ENCODE data around the gene PHTF2. TPM values are rescaled to one million over a fixed set of nuclear protein-coding genes. Genes with fewer than 3 reads are reported as not detected.
A peak's percentile ranks its signal among the peaks of the same experiment; 100 is the strongest.

Gene PHTF2
- polyA plus RNA-seq (2012; ENCODE audit: low read depth, missing spikeins) = 10.7 TPM

GRCh38 chr7:77798394-77799077, at the start of gene PHTF2, which contains the start of gene TMEM60:
PHTF2 (plus strand) TSS chr7:77798773.
TMEM60 (minus strand) TSS chr7:77798434; CDS start chr7:77794373, 4,061 bp downstream.
- DNase-seq (ENCODE audit: insufficient read length, low spot score) (peak; percentile 77), FAIRE-seq (peak; percentile 86)
- TF ChIP-seq POLR2AphosphoS5 (IDR thresholded peaks at IDR 0.05; ENCODE audit: low read depth, low read length) (no peak), TAF1 (IDR thresholded peaks at IDR 0.05; ENCODE audit: low read depth, low read length) (0 out of 2 replicates have a peak, but pooled peaks have one; percentile 16), POLR2A (IDR thresholded peaks at IDR 0.05; ENCODE audit: low read depth, low read length) (no peak; the same call in 1 of the 2 replicates), POU2F2 (IDR thresholded peaks at IDR 0.05; ENCODE audit: low read depth, low read length) (no peak), PAX5 (IDR thresholded peaks at IDR 0.05; ENCODE audit: insufficient read depth, low read length, severe bottlenecking) (no peak), SPI1 (IDR thresholded peaks at IDR 0.05; ENCODE audit: low read depth, low read length) (peak; percentile 31; the same call in 1 of the 2 replicates)

GRCh38 chr7:77752016-77752415, 46.6 kb upstream of the PHTF2 start:
- DNase-seq (ENCODE audit: insufficient read length, low spot score) (no peak), FAIRE-seq (no peak)
- TF ChIP-seq PAX5 (IDR thresholded peaks at IDR 0.05; ENCODE audit: insufficient read depth, low read length, severe bottlenecking) = no peak
- TF ChIP-seq SPI1 (IDR thresholded peaks at IDR 0.05; ENCODE audit: low read depth, low read length) = no peak
- TF ChIP-seq POLR2A (IDR thresholded peaks at IDR 0.05; ENCODE audit: low read depth, low read length) = no peak
- TF ChIP-seq TAF1 (IDR thresholded peaks at IDR 0.05; ENCODE audit: low read depth, low read length) = no peak
- TF ChIP-seq POLR2AphosphoS5 (IDR thresholded peaks at IDR 0.05; ENCODE audit: low read depth, low read length) = no peak
- no peak for TF ChIP-seq POU2F2 (IDR thresholded peaks at IDR 0.05; ENCODE audit: low read depth, low read length)

GRCh38 chr7:77753173-77753572, 45.4 kb upstream of the PHTF2 start:
- DNase-seq (ENCODE audit: insufficient read length, low spot score) (no peak), FAIRE-seq (no peak)
- TF ChIP-seq TAF1 (IDR thresholded peaks at IDR 0.05; ENCODE audit: low read depth, low read length) (no peak), POLR2A (IDR thresholded peaks at IDR 0.05; ENCODE audit: low read depth, low read length) (no peak), POU2F2 (IDR thresholded peaks at IDR 0.05; ENCODE audit: low read depth, low read length) (no peak), POLR2AphosphoS5 (IDR thresholded peaks at IDR 0.05; ENCODE audit: low read depth, low read length) (no peak), PAX5 (IDR thresholded peaks at IDR 0.05; ENCODE audit: insufficient read depth, low read length, severe bottlenecking) (no peak), SPI1 (IDR thresholded peaks at IDR 0.05; ENCODE audit: low read depth, low read length) (no peak)

- FAIRE-seq = peak; percentile 76
- peak; percentile 6 for DNase-seq (ENCODE audit: insufficient read length, low spot score)
- TF ChIP-seq POU2F2 (IDR thresholded peaks at IDR 0.05; ENCODE audit: low read depth, low read length) (peak; percentile 93), SPI1 (IDR thresholded peaks at IDR 0.05; ENCODE audit: low read depth, low read length) (no peak)
Observed at GRCh38 chr7:77757589-77757988, 41.0 kb upstream of the PHTF2 start.

GRCh38 chr7:77759294-77759889, 39.2 kb upstream of the PHTF2 start:
- DNase-seq (ENCODE audit: insufficient read length, low spot score) (peak; percentile 8), FAIRE-seq (peak; percentile 78)
- TF ChIP-seq POLR2AphosphoS5 (IDR thresholded peaks at IDR 0.05; ENCODE audit: low read depth, low read length) (no peak), POLR2A (IDR thresholded peaks at IDR 0.05; ENCODE audit: low read depth, low read length) (no peak), SPI1 (IDR thresholded peaks at IDR 0.05; ENCODE audit: low read depth, low read length) (no peak), POU2F2 (IDR thresholded peaks at IDR 0.05; ENCODE audit: low read depth, low read length) (no peak), PAX5 (IDR thresholded peaks at IDR 0.05; ENCODE audit: insufficient read depth, low read length, severe bottlenecking) (no peak), TAF1 (IDR thresholded peaks at IDR 0.05; ENCODE audit: low read depth, low read length) (no peak)

DNA sequence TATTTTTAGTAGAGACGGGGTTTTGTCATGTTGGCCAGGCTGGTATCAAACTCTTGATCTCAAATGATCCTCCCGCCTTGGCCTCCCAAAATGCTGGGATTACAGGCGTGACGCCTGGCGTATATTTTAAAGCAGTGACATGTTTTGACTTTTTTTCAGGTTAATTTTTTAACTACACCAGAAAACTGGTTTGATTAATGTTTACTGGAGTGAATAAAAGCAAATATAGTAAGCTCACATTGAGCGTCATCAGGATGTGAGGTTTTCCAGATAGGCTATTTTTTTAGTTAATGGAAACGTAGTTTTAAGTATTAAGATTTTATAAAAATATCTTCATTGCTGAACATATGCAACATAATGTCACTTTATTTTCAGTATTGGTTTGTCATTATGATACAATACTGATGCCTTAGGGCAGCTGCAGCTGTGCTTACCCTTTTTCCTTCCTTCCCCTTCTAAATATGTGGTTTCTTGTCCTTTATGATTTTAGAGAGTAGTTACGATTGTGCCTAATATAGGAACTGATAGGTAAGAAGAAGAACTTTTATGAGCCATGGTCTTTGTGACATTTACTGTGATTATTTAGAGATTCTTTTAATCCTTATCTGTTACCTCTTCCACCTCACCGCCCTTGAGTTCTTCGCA, 37.6 kb upstream of the PHTF2 start:
- FAIRE-seq (no peak), DNase-seq (ENCODE audit: insufficient read length, low spot score) (no peak)
- TF ChIP-seq POLR2A (IDR thresholded peaks at IDR 0.05; ENCODE audit: low read depth, low read length) = no peak
- no peak for TF ChIP-seq PAX5 (IDR thresholded peaks at IDR 0.05; ENCODE audit: insufficient read depth, low read length, severe bottlenecking)
- TF ChIP-seq SPI1 (IDR thresholded peaks at IDR 0.05; ENCODE audit: low read depth, low read length) = no peak
- TF ChIP-seq TAF1 (IDR thresholded peaks at IDR 0.05; ENCODE audit: low read depth, low read length) = no peak
- no peak for TF ChIP-seq POU2F2 (IDR thresholded peaks at IDR 0.05; ENCODE audit: low read depth, low read length)
- TF ChIP-seq POLR2AphosphoS5 (IDR thresholded peaks at IDR 0.05; ENCODE audit: low read depth, low read length) = no peak

DNA sequence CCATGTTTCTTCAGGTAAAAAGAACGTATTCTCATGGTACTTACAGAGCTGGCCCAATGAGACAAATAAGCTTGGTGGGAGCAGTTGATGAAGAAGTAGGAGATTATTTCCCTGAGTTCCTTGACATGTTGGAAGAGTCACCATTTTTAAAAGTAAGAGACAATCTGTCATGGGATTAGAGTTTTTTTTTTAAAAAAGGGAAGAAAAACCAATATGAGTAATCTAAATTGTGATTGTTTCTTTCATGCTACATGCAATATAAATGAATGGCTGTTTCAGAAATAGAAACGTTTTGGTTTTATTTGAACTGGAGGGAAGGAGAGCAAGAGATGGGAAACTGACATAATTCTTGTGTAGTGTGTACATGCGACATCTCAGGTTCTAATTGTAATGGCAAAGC, 33.1 kb upstream of the PHTF2 start:
- TF ChIP-seq PAX5 (IDR thresholded peaks at IDR 0.05; ENCODE audit: insufficient read depth, low read length, severe bottlenecking) (no peak), POLR2A (IDR thresholded peaks at IDR 0.05; ENCODE audit: low read depth, low read length) (no peak), SPI1 (IDR thresholded peaks at IDR 0.05; ENCODE audit: low read depth, low read length) (no peak), POLR2AphosphoS5 (IDR thresholded peaks at IDR 0.05; ENCODE audit: low read depth, low read length) (no peak), TAF1 (IDR thresholded peaks at IDR 0.05; ENCODE audit: low read depth, low read length) (no peak), POU2F2 (IDR thresholded peaks at IDR 0.05; ENCODE audit: low read depth, low read length) (no peak)
- DNase-seq (ENCODE audit: insufficient read length, low spot score) = no peak

DNA sequence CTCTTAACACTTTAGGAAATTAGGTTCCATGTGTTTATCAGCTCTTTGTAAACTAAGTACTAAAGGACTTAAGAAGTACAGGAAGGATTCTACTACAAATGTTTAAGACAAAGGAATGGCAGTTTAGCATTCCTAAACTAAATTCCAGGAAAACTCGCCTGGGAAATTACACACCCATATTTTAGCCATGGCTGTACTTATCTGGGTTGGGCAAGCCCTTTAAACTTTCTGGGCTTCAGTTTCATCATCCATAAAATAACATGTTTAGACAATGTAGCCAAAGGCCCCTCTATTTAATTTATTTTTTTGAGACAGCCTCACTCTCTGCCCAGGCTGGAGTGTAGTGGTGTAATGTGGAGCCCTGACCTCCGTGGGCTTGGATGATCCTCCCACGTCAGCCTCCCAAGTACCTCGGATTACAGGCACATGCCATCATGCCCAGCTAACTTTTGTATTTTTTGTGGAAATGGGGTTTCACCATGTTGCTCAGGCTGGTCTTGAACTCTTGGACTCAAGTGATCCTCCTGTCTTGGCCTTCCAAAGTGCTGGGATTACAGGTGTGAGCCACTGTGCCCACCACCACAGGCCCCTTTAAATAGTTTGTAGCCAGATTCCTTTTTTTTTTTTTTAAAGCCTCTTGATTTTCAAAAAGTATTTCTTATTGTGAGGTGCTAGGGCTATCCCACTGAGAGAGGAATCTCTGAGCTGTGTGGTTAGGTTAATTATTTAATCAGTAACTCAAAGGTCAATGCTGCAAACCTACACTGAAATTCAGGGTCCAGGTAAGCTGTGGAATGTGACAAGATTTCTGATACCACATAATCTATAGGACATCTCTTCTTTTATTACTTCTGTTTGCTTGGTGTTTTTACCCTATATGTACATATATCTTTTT, 32.4 kb upstream of the PHTF2 start:
- DNase-seq (ENCODE audit: insufficient read length, low spot score) = no peak
- TF ChIP-seq PAX5 (IDR thresholded peaks at IDR 0.05; ENCODE audit: insufficient read depth, low read length, severe bottlenecking) (no peak), TAF1 (IDR thresholded peaks at IDR 0.05; ENCODE audit: low read depth, low read length) (no peak), SPI1 (IDR thresholded peaks at IDR 0.05; ENCODE audit: low read depth, low read length) (no peak), POU2F2 (IDR thresholded peaks at IDR 0.05; ENCODE audit: low read depth, low read length) (no peak), POLR2AphosphoS5 (IDR thresholded peaks at IDR 0.05; ENCODE audit: low read depth, low read length) (no peak), POLR2A (IDR thresholded peaks at IDR 0.05; ENCODE audit: low read depth, low read length) (no peak)
- FAIRE-seq = no peak

More for the DNA sequence above, 33.1 kb upstream of the PHTF2 start:
- FAIRE-seq = no peak

All from GM12891 (cell line).